GM21423 (cell line): ENCODE results near the gene C6.
"Not testable (repeated sequence)": the region's sequence is repeated elsewhere in the genome, so short reads cannot be mapped to it uniquely, and the experiment has no call there.

Experiments
- ATAC-seq: cut with Tn5 transposase; IDR thresholded peaks from one replicate; pipeline ENCODE4 v1.9.1; 2021; ENCODE audit warnings: mild to moderate bottlenecking, moderate library complexity; ENCODE audit not compliant: unreplicated experiment

Gene C6

GRCh38 chr5:41213340-41213739 lies at the start of gene C6:
Gene C6 (minus strand): TSS chr5:41213532. CDS start chr5:41203230, 10,302 bp downstream.
- no peak for ATAC-seq

- ATAC-seq = no peak
Measured at GRCh38 chr5:41256400-41256799, 43.1 kb upstream of the C6 start.

GRCh38 chr5:41253109-41253508 lies 39.8 kb upstream of the C6 start:
- ATAC-seq = no peak

- ATAC-seq = no peak
Measured at GRCh38 chr5:41252036-41252435, 38.7 kb upstream of the C6 start.

- no peak for ATAC-seq
Measured at GRCh38 chr5:41250351-41250987, 37.1 kb upstream of the C6 start.

- no peak for ATAC-seq
Measured at GRCh38 chr5:41247135-41247534, 33.8 kb upstream of the C6 start.

- ATAC-seq = no peak
Measured at GRCh38 chr5:41246376-41246775, 33.0 kb upstream of the C6 start.

GRCh38 chr5:41243558-41243957 lies 30.2 kb upstream of the C6 start:
- no peak for ATAC-seq

- ATAC-seq = no peak
Measured at GRCh38 chr5:41240985-41241384, 27.7 kb upstream of the C6 start.

- ATAC-seq = no peak
Measured at GRCh38 chr5:41240390-41240789, 27.1 kb upstream of the C6 start.

- no peak for ATAC-seq
Measured at GRCh38 chr5:41234475-41234874, 21.1 kb upstream of the C6 start.

- ATAC-seq = no peak
Measured at GRCh38 chr5:41232797-41233196, 19.5 kb upstream of the C6 start.

- ATAC-seq = not testable (repeated sequence)
Measured at GRCh38 chr5:41230276-41230675, 16.9 kb upstream of the C6 start.

GRCh38 chr5:41223962-41224361 lies 10.6 kb upstream of the C6 start:
- ATAC-seq = no peak

- no peak for ATAC-seq
Measured at GRCh38 chr5:41219658-41220269, 6.4 kb upstream of the C6 start.

GRCh38 chr5:41218929-41219657 lies 5.8 kb upstream of the C6 start:
- no peak for ATAC-seq

- no peak for ATAC-seq
Measured at GRCh38 chr5:41214182-41214581, 850 bp upstream of the C6 start.

- no peak for ATAC-seq
Measured at GRCh38 chr5:41212935-41213334, 397 bp downstream of the C6 start.

- no peak for ATAC-seq
Measured at GRCh38 chr5:41211417-41211816, 1.9 kb downstream of the C6 start.

GRCh38 chr5:41205475-41205874 lies 7.9 kb downstream of the C6 start:
- not testable (repeated sequence) for ATAC-seq

- no peak for ATAC-seq
Measured at GRCh38 chr5:41203033-41203432, 10.3 kb downstream of the C6 start.

- ATAC-seq = no peak
Measured at GRCh38 chr5:41201082-41201772, 12.1 kb downstream of the C6 start.
